ENCODE measurements around the gene ISG20.

GRCh38 chr15:88703533-88703932 lies 64.7 kb downstream of the ISG20 start:
- no peak for TF ChIP-seq CTCF (IDR thresholded peaks at IDR 0.05)
- TF ChIP-seq POLR2A (IDR thresholded peaks at IDR 0.05), result no peak
